Prostate gland (tissue), 2 donors: Measurements from ENCODE around the gene NEGR1. TPM values are rescaled to one million over a fixed set of nuclear protein-coding genes. Genes with fewer than 3 reads are reported as not detected.

Experiments
- DNase-seq: peaks from one replicate; pipeline ENCODE4 v3.0.0-alpha.2; 2019; ENCODE audit warnings: low spot score
- H3K27ac ChIP-seq, 2 donors: fragments of 200-600 bp; sonication (generic); 2 replicates each; pipeline ENCODE4 v1.5.1; 2017 to 2019
- H3K27me3 ChIP-seq: fragments of 200-600 bp; sonication (generic); replicated peaks from 2 replicates; pipeline ENCODE4 v1.5.1; 2019; ENCODE audit not compliant: insufficient read depth
- H3K36me3 ChIP-seq, 2 donors: fragments of 200-600 bp; sonication (generic); 1 replicate in 1 of 2; 2 replicates in 1 of 2; pipeline versions ENCODE4 v1.5.1 to v1.8.1; 2017 to 2019
- H3K4me1 ChIP-seq: fragments of 200-600 bp; sonication (generic); replicated peaks from 2 replicates; pipeline ENCODE4 v1.5.1; 2019
- H3K4me3 ChIP-seq, 2 donors: fragments of 200-600 bp; sonication (generic); 2 replicates each; pipeline ENCODE4 v1.5.1; 2017 to 2019
- H3K9me3 ChIP-seq: fragments of 200-600 bp; sonication (generic); 2 replicates; pipeline ENCODE4 v1.5.1; 2017
- POLR2A ChIP-seq: fragments of 450-650 bp; IDR thresholded peaks from one replicate; pipeline ENCODE4 v1.6.1; 2016; ENCODE audit warnings: antibody characterized with exemption, mild to moderate bottlenecking
- POLR2AphosphoS5 ChIP-seq: sonication (generic); formaldehyde crosslinking; IDR thresholded peaks from one replicate; pipeline ENCODE4 v1.6.1; 2017; ENCODE audit warnings: antibody characterized with exemption
- WGBS: methylation state at CpG from one replicate; pipeline ENCODE4 v1.1.5; 2018; 5-methylcytosine and 5-hydroxymethylcytosine counted together
- intact Hi-C: fragments of 100-400 bp; cut with DNase I; formaldehyde crosslinking; loops from one replicate; pipeline ENCODE4 v1.14.2; 2022
- total RNA-seq, 2 donors: library from RNA; depleted of rRNA; stranded (reverse); fragments of >200 nt; gene quantifications; one replicate each; pipeline ENCODE4 v1.1.0, GENCODE V29; 2016
- TF ChIP-seq, protein P1 (sequence below), 4 experiments: fragments of 200-600 bp in 2 of 4; fragments of 450-650 bp in 2 of 4; sonication (generic) in 2 of 4; IDR thresholded peaks; 1 replicate in 3 of 4; 2 replicates in 1 of 4; pipeline ENCODE4 v1.5.1; 2016 to 2019; ENCODE audit warnings: antibody characterized with exemption in 4 of 4, mild to moderate bottlenecking in 2 of 4, moderate library complexity in 2 of 4

NEGR1 gene
- total RNA-seq, 2 donors from 2014 or later: 2.3 to 7.6 TPM

DNA sequence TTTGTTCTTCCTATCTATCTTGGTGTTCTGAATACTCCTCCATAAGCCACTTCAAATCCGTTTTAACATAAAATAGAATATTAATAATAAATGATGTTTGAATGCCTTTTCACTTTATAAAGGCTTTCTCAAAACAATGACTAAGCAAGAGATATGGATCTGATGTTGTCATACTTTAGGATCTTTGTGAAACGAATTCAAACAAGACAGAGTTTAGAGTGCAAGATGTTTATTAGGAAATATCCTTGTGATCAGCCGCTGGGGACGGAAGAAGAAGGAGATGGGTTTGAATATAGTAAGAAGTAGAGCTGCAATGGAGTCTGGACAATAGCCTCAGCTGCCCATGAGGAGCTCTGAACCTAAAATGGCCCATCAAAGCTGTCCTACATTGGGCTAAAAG, 351.8 kb downstream of the NEGR1 start:
- Histone ChIP-seq H3K9me3 (no peaks in the 10 kb centered on the region), H3K4me1 (no peaks in the 10 kb centered on the region), H3K4me3 (no peak overlapping the region), H3K36me3 (no peaks in the 10 kb centered on the region), H3K27ac (no peak overlapping the region), H3K27me3 (no peaks in the 10 kb centered on the region)
- TF ChIP-seq POLR2AphosphoS5 (no peak), POLR2A (no peak)
- TF ChIP-seq, protein P1, sequence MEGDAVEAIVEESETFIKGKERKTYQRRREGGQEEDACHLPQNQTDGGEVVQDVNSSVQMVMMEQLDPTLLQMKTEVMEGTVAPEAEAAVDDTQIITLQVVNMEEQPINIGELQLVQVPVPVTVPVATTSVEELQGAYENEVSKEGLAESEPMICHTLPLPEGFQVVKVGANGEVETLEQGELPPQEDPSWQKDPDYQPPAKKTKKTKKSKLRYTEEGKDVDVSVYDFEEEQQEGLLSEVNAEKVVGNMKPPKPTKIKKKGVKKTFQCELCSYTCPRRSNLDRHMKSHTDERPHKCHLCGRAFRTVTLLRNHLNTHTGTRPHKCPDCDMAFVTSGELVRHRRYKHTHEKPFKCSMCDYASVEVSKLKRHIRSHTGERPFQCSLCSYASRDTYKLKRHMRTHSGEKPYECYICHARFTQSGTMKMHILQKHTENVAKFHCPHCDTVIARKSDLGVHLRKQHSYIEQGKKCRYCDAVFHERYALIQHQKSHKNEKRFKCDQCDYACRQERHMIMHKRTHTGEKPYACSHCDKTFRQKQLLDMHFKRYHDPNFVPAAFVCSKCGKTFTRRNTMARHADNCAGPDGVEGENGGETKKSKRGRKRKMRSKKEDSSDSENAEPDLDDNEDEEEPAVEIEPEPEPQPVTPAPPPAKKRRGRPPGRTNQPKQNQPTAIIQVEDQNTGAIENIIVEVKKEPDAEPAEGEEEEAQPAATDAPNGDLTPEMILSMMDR (IDR thresholded peaks at IDR 0.05): no peak
- DNase-seq: no peak
- WGBS: 50% methylated on average over 4 of the region's 4 CpGs
- intact Hi-C loops: no loop called here

DNA sequence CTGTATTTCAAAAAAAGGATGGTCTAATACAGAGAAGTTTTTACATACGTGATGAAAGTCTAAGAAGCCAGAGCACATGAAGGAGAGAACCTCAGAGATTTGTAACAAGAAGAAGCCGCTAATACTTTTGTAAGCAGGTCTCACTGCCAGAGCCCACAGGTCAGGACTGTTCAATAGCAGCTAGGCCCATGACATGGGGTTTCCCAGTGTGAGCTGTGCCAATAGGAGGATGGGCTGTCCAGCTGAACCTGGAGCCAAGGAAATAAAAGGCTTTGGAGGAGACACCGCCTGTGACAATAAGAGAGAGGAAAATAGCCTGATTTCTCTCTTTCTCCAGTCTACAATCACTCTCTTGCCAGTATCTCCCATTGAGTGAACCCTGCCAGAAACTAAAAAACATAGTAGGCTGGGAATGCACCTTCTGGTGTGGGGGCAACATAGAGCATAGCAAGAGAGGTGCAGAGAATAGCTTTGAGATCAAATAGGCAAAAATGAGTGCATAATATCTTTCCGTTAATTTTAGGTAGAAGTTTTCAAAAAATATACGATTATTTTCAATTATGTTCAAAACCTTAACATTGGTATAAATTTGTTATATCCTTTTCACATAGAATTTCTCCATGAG, 360.3 kb downstream of the NEGR1 start:
- H3K4me1 ChIP-seq: no peaks in the 10 kb centered on the region
- no peak overlapping the region for H3K4me3 ChIP-seq
- DNase-seq: no peak
- no peaks in the 10 kb centered on the region for H3K27me3 ChIP-seq
- TF ChIP-seq, protein P1 (IDR thresholded peaks at IDR 0.05): no peak
- TF ChIP-seq POLR2AphosphoS5 (no peak), POLR2A (no peak)
- H3K36me3 ChIP-seq: no peaks in the 10 kb centered on the region
- intact Hi-C loops: no loop called here
- WGBS: 94% methylated on average over 5 of the region's 5 CpGs
- no peaks in the 10 kb centered on the region for H3K9me3 ChIP-seq
- H3K27ac ChIP-seq: no peak overlapping the region

DNA sequence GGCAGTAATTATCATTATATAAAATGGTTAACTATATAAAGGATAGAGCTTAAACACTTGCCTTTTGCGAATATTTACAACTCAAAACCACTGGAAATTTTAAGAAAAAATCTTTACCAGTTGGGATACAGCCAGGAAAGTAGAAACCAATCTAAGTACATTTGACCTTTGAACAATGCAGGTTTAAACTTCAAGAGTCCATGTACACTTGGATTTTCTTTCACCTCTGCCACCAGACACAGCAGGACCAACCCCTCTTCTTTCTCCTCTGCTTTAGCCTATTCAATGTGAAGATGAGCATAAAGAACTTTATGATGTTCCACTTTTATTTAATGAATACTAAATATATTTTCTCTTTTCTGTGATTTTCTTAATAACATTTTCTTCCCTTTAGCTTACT, 361.1 kb downstream of the NEGR1 start:
- H3K27me3 ChIP-seq: no peaks in the 10 kb centered on the region
- no peak overlapping the region for H3K27ac ChIP-seq
- WGBS: 100% methylated on average over 1 of the region's 1 CpG
- H3K4me1 ChIP-seq: no peaks in the 10 kb centered on the region
- TF ChIP-seq, protein P1 (IDR thresholded peaks at IDR 0.05): no peak
- TF ChIP-seq POLR2A (no peak), POLR2AphosphoS5 (no peak)
- intact Hi-C loops: no loop called here
- no peak overlapping the region for H3K4me3 ChIP-seq
- H3K36me3 ChIP-seq: no peaks in the 10 kb centered on the region
- no peaks in the 10 kb centered on the region for H3K9me3 ChIP-seq
- no peak for DNase-seq

DNA sequence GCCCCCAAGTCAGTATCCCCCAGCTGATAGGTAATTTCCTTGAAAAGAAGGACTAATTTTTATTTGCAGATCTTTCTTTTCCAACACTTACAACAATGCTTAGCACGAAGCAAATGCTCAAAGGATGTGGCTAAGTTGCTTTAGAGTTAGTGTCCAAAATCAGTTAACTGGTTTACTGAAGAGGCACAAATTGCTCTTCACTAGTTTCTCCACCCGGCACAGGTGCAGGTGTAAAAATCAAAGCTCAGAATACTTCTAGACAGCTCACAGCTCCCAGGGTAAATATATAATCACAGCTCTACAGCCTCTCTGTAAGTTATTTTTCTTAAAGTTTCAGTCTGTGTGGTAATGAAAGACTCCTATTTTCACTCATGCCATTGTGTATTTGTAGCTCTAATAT, 361.8 kb downstream of the NEGR1 start:
- Histone ChIP-seq H3K36me3 (no peaks in the 10 kb centered on the region), H3K27ac (no peak overlapping the region), H3K4me1 (no peaks in the 10 kb centered on the region), H3K9me3 (no peaks in the 10 kb centered on the region), H3K4me3 (no peak overlapping the region), H3K27me3 (no peaks in the 10 kb centered on the region)
- 74% methylated on average over 2 of the region's 2 CpGs for WGBS
- no peak for DNase-seq
- TF ChIP-seq, protein P1 (IDR thresholded peaks at IDR 0.05): no peak
- TF ChIP-seq POLR2AphosphoS5: no peak
- intact Hi-C loops: no loop called here

DNA sequence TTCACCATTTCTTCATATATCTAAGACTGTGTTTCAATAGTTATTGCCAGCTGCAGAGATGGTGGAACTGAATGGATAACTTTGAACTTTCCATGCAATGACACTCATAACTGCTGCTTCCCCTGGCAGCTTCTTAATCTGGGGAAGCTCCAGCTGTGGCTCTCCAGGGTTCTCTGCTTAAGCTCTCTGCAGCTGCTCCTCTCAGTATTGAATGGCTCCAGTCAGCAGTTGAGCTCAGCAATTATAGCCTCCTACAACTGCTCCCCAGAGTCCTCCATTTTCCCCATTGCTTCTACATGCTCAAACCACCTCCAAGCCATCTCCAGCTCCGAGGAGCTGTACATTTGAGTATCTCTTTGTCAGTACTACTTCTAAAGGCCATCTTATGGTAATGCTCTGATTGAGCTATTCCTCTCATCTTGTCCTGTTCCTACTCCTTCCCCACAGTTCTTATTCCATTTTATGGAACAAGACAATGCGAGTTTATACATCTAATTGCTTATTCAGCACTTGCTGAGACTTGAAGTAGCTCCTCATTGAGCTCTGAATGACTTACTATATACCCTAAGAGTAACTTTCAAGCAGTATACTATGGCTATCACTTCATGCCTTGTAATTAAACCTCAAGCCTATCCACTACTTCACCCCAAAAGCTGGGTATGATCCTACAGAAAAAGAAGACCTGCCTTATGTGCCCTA, 362.4 kb downstream of the NEGR1 start:
- Histone ChIP-seq H3K36me3 (no peaks in the 10 kb centered on the region), H3K9me3 (no peaks in the 10 kb centered on the region), H3K27ac (no peak overlapping the region), H3K4me3 (no peak overlapping the region), H3K27me3 (no peaks in the 10 kb centered on the region), H3K4me1 (no peaks in the 10 kb centered on the region)
- no peak for DNase-seq
- TF ChIP-seq POLR2AphosphoS5 (no peak), POLR2A (no peak)
- TF ChIP-seq, protein P1 (IDR thresholded peaks at IDR 0.05): no peak
- WGBS: 75% methylated on average over 2 of the region's 2 CpGs
- intact Hi-C loops: no loop called here
